SU-DHL-6 (cell line): ENCODE results near the gene RNF141.

Source experiments
- H2AFZ ChIP-seq: fragments of 200-600 bp; sonication (generic); 2 replicates; pipeline ENCODE4 v1.6.1; 2014; ENCODE audit warnings: low read depth, mild to moderate bottlenecking, moderate library complexity, mixed read lengths, antibody characterized with exemption, low read length; ENCODE audit not compliant: severe bottlenecking
- H3F3A ChIP-seq: fragments of 200-600 bp; shearing (Covaris generic); 2 replicates; pipeline ENCODE4 v1.6.0; 2016; ENCODE audit warnings: antibody characterized with exemption, mild to moderate bottlenecking; ENCODE audit not compliant: insufficient read depth
- H3K27ac ChIP-seq: fragments of 200-600 bp; sonication (generic); 2 replicates; pipeline ENCODE4 v1.5.1; 2016; ENCODE audit warnings: low read depth, mild to moderate bottlenecking, low read length, moderate library complexity, mixed read lengths
- H3K27me3 ChIP-seq: fragments of 200-600 bp; sonication (generic), shearing (Covaris generic); 2 replicates; pipeline ENCODE4 v1.6.0; 2014; ENCODE audit warnings: mild to moderate bottlenecking, low read length
- H3K36me3 ChIP-seq: fragments of 200-600 bp; sonication (generic); 2 replicates; pipeline ENCODE4 v1.6.1; 2014; ENCODE audit warnings: mild to moderate bottlenecking, low read length, mixed read lengths
- H3K4me2 ChIP-seq: fragments of 300-600, 200-600 bp; shearing (Covaris generic), sonication (generic); 2 replicates; pipeline ENCODE4 v1.6.0; 2014; ENCODE audit warnings: low read length, low read depth, mild to moderate bottlenecking; ENCODE audit not compliant: poor library complexity, severe bottlenecking
- H3K4me3 ChIP-seq: fragments of 200-600 bp; sonication (generic); 2 replicates; pipeline ENCODE4 v1.5.1; 2014; ENCODE audit warnings: antibody characterized with exemption, low read length, mild to moderate bottlenecking, mixed read lengths; ENCODE audit not compliant: insufficient read depth, poor library complexity, severe bottlenecking
- H3K79me2 ChIP-seq: fragments of 200-600 bp; sonication (generic); 2 replicates; pipeline ENCODE4 v1.6.1; 2014; ENCODE audit warnings: mild to moderate bottlenecking, low read length, moderate library complexity; ENCODE audit not compliant: insufficient read depth
- H3K9ac ChIP-seq: fragments of 200-600 bp; sonication (generic); 2 replicates; pipeline ENCODE4 v1.7.0; 2014; ENCODE audit warnings: mild to moderate bottlenecking, low read length
- H3K9me2 ChIP-seq: fragments of 200-600 bp; sonication (generic); replicated peaks from 2 replicates; pipeline ENCODE4 v1.6.1; 2014; ENCODE audit warnings: low read length; ENCODE audit not compliant: insufficient read depth
- H3K9me3 ChIP-seq: fragments of 200-600 bp; sonication (generic); 2 replicates; pipeline ENCODE4 v1.6.1; 2014; ENCODE audit warnings: low read length, mixed read lengths; ENCODE audit not compliant: insufficient read depth
- H4K20me1 ChIP-seq: fragments of 200-600 bp; sonication (generic); 2 replicates; pipeline ENCODE4 v1.6.1; 2014; ENCODE audit warnings: low read depth, mild to moderate bottlenecking, antibody characterized with exemption, low read length, moderate library complexity, mixed read lengths
- EZH2phosphoT487 ChIP-seq: fragments of 200-600 bp; sonication (generic), shearing (Covaris generic); conservative IDR thresholded peaks from 2 replicates; pipeline ENCODE4 v1.6.1; 2018; ENCODE audit warnings: mild to moderate bottlenecking, antibody characterized with exemption, low read length, moderate library complexity, mixed read lengths
- TF ChIP-seq, protein P1 (sequence below): fragments of 200-600 bp; sonication (generic); IDR thresholded peaks from one replicate; pipeline ENCODE4 v1.5.1; 2017; ENCODE audit warnings: antibody characterized with exemption, mild to moderate bottlenecking, low read length, moderate library complexity; ENCODE audit not compliant: insufficient read depth, poor library complexity, severe bottlenecking

RNF141 gene

DNA sequence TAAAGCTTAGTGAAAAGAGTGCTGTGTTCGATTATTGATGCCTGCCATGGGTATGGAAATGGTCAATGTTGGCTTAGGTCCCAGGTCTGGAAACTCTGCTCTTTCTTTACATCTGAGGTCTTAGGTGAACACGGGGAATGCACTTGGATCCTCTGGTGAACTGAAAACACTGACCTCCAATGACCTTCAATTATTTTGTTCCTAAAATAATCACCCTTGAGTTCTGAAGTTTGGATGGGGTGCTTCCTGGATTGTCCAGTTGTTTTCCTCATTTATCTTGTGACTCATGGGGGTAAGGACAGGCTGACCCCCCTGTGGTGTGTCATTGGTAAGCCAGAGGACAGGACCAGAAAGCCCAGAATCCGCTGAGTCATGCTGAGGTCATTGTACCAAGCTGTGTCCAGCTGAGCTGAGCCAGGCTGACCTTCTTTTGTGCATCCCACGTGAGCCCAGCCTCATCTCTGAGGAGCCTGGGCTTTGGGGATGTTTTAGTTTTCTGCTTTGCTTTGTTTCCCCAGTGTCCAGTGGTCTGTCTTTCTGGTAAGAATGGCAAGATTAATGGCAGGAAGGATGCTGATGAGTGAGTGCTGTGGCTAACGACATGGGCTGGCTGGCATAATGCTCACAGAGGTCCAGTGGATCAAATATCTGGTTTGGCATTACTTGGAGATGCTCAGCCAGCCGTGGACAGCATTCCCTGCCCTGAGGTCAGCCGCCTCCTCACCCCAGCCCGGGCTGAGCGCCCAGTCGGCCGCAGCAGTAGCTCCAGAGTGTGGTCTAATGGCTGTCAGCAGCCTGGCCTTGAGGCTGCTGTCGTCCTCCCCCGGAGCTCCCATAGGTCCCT, 50.4 kb downstream of the RNF141 start:
- Histone ChIP-seq H3K36me3 (no peaks in the 10 kb centered on the region), H3K9ac (no peak overlapping the region), H3K27ac (no peak overlapping the region)

DNA sequence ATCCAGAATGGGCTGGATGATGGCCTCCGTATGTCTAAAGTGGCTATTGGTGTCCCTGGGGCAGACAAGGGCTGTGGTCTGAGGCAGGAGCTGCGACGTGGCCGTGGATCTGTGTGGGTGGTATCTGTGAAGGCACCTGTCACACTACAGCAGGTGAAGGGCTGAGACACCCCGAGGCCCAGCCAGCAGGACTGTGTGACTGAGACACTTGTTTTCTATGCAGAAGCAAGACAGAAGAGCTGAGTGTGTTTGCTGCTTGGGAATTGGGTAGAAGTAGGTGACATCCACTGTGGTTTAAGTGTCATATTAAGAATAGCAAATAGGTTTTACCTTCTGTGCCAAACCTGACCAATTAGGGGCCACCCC, 51.0 kb downstream of the RNF141 start:
- Histone ChIP-seq H3K36me3 (no peaks in the 10 kb centered on the region), H3K9me2 (no peaks in the 10 kb centered on the region), H3K4me2 (no peak overlapping the region), H3K9me3 (no peaks in the 10 kb centered on the region), H2AFZ (no peak overlapping the region), H3K9ac (no peak overlapping the region), H3K27ac (no peak overlapping the region), H3F3A (no peaks in the 10 kb centered on the region), H3K4me3 (no peak overlapping the region), H3K27me3 (no peaks in the 10 kb centered on the region), H3K79me2 (no peaks in the 10 kb centered on the region), H4K20me1 (no peaks in the 10 kb centered on the region)
- TF ChIP-seq, protein P1, sequence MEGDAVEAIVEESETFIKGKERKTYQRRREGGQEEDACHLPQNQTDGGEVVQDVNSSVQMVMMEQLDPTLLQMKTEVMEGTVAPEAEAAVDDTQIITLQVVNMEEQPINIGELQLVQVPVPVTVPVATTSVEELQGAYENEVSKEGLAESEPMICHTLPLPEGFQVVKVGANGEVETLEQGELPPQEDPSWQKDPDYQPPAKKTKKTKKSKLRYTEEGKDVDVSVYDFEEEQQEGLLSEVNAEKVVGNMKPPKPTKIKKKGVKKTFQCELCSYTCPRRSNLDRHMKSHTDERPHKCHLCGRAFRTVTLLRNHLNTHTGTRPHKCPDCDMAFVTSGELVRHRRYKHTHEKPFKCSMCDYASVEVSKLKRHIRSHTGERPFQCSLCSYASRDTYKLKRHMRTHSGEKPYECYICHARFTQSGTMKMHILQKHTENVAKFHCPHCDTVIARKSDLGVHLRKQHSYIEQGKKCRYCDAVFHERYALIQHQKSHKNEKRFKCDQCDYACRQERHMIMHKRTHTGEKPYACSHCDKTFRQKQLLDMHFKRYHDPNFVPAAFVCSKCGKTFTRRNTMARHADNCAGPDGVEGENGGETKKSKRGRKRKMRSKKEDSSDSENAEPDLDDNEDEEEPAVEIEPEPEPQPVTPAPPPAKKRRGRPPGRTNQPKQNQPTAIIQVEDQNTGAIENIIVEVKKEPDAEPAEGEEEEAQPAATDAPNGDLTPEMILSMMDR, result no peak
- no peak for TF ChIP-seq EZH2phosphoT487

More for the DNA sequence above, 50.4 kb downstream of the RNF141 start:
- no peaks in the 10 kb centered on the region for H3K9me2 ChIP-seq
- H3K79me2 ChIP-seq, result no peaks in the 10 kb centered on the region
- H4K20me1 ChIP-seq, result no peaks in the 10 kb centered on the region
- no peaks in the 10 kb centered on the region for H3K9me3 ChIP-seq
- H2AFZ ChIP-seq, result no peak overlapping the region
- H3F3A ChIP-seq, result no peaks in the 10 kb centered on the region
- H3K4me2 ChIP-seq, result no peak overlapping the region
- TF ChIP-seq, protein P1, result no peak
- no peak for TF ChIP-seq EZH2phosphoT487
- H3K4me3 ChIP-seq, result no peak overlapping the region
- H3K27me3 ChIP-seq, result no peaks in the 10 kb centered on the region

DNA sequence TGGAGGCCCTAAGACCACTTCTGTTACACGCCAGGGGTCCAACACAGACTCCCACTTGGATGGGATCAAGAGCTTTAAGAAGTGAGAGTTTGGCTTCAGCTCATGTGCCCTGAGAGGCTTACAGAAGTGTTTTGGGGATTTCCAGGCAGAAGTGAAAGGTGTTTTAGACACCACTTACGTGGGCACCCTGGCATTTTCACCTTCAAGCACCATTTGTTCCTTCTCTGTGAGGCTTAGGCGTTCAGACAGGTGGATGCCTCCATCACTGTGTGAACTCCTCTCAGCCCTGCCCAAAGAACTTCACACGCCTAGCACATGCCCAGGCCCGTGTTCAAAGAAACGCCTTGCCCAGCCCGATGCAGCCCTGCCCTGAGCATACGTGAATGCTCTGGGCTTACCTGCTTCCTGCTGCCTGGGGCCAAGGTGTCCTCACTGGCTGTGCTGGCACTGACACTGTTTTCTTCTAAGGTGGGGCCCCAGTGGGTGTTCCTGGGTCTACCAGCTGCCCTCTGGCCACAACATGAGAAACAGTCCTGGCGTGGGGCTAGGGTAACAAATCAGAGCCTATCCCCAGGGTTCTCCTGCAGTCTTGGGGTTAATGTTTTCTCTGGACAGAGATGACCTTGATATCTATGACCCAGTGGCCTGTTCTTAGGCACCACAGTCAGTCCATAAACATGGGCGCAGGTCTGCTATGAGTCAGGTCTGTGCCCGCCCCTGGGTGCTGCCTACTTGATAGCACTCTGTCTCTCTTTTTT, 51.9 kb downstream of the RNF141 start:
- H3K9me2 ChIP-seq, result no peaks in the 10 kb centered on the region
- H3K9ac ChIP-seq, result no peak overlapping the region
- H3K36me3 ChIP-seq, result no peaks in the 10 kb centered on the region
- H4K20me1 ChIP-seq, result no peaks in the 10 kb centered on the region
- H2AFZ ChIP-seq, result no peak overlapping the region
- H3K79me2 ChIP-seq, result no peaks in the 10 kb centered on the region
- no peaks in the 10 kb centered on the region for H3K9me3 ChIP-seq
- H3K27me3 ChIP-seq, result no peaks in the 10 kb centered on the region
- TF ChIP-seq EZH2phosphoT487, result no peak
- TF ChIP-seq, protein P1, result no peak
- H3K4me2 ChIP-seq, result no peak overlapping the region
- no peak overlapping the region for H3K4me3 ChIP-seq
- H3F3A ChIP-seq, result no peaks in the 10 kb centered on the region
- H3K27ac ChIP-seq, result no peak overlapping the region
